Type B pancreatic cell (in vitro differentiated cells): ENCODE data around the gene CTNNA3. TPM values are rescaled to one million over a fixed set of nuclear protein-coding genes. Genes with fewer than 3 reads are reported as not detected.

Experiments
- DNase-seq: peaks from one replicate; pipeline ENCODE4 v3.0.0; 2021; ENCODE audit warnings: mixed read lengths; ENCODE audit not compliant: unreplicated experiment; ENCODE audit errors: extremely low spot score
- H3K27ac Mint-ChIP-seq: 2 replicates; pipeline ENCODE4 v1.8.0; 2021; ENCODE audit warnings: mild to moderate bottlenecking, mixed read lengths
- H3K27me3 Mint-ChIP-seq: 2 replicates; pipeline ENCODE4 v1.8.0; 2021; ENCODE audit warnings: mixed read lengths
- H3K36me3 Mint-ChIP-seq: 2 replicates; pipeline ENCODE4 v1.8.0; 2021; ENCODE audit warnings: mixed read lengths
- H3K4me1 Mint-ChIP-seq: one replicate; pipeline ENCODE4 v1.8.0; 2021; ENCODE audit warnings: mixed read lengths; ENCODE audit not compliant: unreplicated experiment
- H3K4me3 Mint-ChIP-seq: 2 replicates; pipeline ENCODE4 v1.8.0; 2021; ENCODE audit warnings: mild to moderate bottlenecking, mixed read lengths
- H3K9me3 Mint-ChIP-seq: 2 replicates; pipeline ENCODE4 v1.8.0; 2021; ENCODE audit warnings: mixed read lengths
- total RNA-seq: library from RNA; stranded (reverse); gene quantifications from 2 replicates; pipeline ENCODE4 v1.2.1, GENCODE V29; 2021; ENCODE audit warnings: low replicate concordance
- TF ChIP-seq, protein P1 (sequence below): fragments of 200-600 bp; sonication (generic); conservative IDR thresholded peaks from 2 replicates; pipeline ENCODE4 v1.5.0; 2021; ENCODE audit warnings: antibody characterized with exemption, mild to moderate bottlenecking

CTNNA3 gene
- total RNA-seq, 1 donor from 2014 or later = 2.6 TPM

DNA sequence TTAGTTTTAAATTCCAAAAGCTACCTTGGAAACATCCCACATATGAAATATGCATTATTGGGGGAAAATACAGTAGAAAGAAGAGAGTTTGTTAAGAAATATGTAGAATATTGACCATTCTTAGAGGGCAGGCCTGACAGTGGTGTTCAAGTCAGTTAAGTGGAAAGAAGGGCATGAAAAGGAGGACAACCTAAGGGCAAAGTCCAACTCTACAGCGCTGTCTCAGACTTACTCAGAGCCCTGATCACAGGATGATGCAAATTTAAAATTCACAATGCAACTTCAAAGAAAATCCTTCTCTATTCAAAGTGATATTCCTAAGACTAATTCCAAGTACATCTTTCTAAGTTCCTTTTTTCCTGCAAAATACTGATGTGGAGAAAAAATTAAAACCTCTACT lies 909.3 kb downstream of the CTNNA3 start:
- Mint-ChIP-seq H3K36me3 (no peaks in the 10 kb centered on the region), H3K27me3 (no peaks in the 10 kb centered on the region), H3K4me1 (no peaks in the 10 kb centered on the region), H3K4me3 (no peak overlapping the region), H3K27ac (no peak overlapping the region), H3K9me3 (no peaks in the 10 kb centered on the region)
- TF ChIP-seq, protein P1, sequence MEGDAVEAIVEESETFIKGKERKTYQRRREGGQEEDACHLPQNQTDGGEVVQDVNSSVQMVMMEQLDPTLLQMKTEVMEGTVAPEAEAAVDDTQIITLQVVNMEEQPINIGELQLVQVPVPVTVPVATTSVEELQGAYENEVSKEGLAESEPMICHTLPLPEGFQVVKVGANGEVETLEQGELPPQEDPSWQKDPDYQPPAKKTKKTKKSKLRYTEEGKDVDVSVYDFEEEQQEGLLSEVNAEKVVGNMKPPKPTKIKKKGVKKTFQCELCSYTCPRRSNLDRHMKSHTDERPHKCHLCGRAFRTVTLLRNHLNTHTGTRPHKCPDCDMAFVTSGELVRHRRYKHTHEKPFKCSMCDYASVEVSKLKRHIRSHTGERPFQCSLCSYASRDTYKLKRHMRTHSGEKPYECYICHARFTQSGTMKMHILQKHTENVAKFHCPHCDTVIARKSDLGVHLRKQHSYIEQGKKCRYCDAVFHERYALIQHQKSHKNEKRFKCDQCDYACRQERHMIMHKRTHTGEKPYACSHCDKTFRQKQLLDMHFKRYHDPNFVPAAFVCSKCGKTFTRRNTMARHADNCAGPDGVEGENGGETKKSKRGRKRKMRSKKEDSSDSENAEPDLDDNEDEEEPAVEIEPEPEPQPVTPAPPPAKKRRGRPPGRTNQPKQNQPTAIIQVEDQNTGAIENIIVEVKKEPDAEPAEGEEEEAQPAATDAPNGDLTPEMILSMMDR = no peak
- DNase-seq = no peak

- no peaks in the 10 kb centered on the region for H3K4me1 Mint-ChIP-seq
- TF ChIP-seq, protein P1 = no peak
- H3K36me3 Mint-ChIP-seq = no peaks in the 10 kb centered on the region
- H3K9me3 Mint-ChIP-seq = no peaks in the 10 kb centered on the region
- no peak overlapping the region for H3K27ac Mint-ChIP-seq
- H3K4me3 Mint-ChIP-seq = no peak overlapping the region
- no peaks in the 10 kb centered on the region for H3K27me3 Mint-ChIP-seq
- DNase-seq = no peak
Measured at GRCh38 chr10:66784770-66785169, 911.2 kb downstream of the CTNNA3 start.

DNA sequence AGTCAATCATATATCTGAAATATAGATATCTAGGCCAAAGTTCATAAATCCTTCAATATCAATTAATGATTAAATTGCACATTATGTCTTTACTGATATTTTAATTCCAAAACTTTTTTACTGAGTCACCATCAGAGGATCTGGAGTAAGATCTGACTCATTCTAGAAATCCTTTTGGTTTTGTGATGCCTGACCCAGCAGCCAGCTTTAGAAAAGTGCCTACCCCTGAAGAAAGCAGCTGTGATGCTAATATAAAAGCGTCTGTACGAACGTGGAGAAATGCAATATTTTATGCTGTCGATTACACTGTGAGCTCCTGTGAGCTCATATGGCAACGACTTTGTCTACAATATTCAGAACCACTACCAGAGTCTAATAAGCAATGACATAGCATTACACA lies 912.7 kb downstream of the CTNNA3 start:
- TF ChIP-seq, protein P1 = no peak
- DNase-seq = no peak
- no peaks in the 10 kb centered on the region for H3K4me1 Mint-ChIP-seq
- H3K4me3 Mint-ChIP-seq = no peak overlapping the region
- no peaks in the 10 kb centered on the region for H3K36me3 Mint-ChIP-seq
- no peak overlapping the region for H3K27ac Mint-ChIP-seq
- H3K27me3 Mint-ChIP-seq = no peaks in the 10 kb centered on the region
- no peaks in the 10 kb centered on the region for H3K9me3 Mint-ChIP-seq

GRCh38 chr10:66782776-66783175 lies 913.2 kb downstream of the CTNNA3 start:
- Mint-ChIP-seq H3K27me3 (no peaks in the 10 kb centered on the region), H3K36me3 (no peaks in the 10 kb centered on the region), H3K4me3 (no peak overlapping the region), H3K9me3 (no peaks in the 10 kb centered on the region), H3K4me1 (no peaks in the 10 kb centered on the region), H3K27ac (no peak overlapping the region)
- TF ChIP-seq, protein P1 = no peak
- DNase-seq = no peak

- no peaks in the 10 kb centered on the region for H3K27me3 Mint-ChIP-seq
- no peaks in the 10 kb centered on the region for H3K9me3 Mint-ChIP-seq
- DNase-seq = no peak
- no peaks in the 10 kb centered on the region for H3K36me3 Mint-ChIP-seq
- no peak overlapping the region for H3K27ac Mint-ChIP-seq
- TF ChIP-seq, protein P1 = no peak
- H3K4me3 Mint-ChIP-seq = no peak overlapping the region
- H3K4me1 Mint-ChIP-seq = no peaks in the 10 kb centered on the region
Measured at GRCh38 chr10:66782144-66782543, 913.9 kb downstream of the CTNNA3 start.

- Mint-ChIP-seq H3K36me3 (no peaks in the 10 kb centered on the region), H3K27me3 (no peaks in the 10 kb centered on the region), H3K4me3 (no peak overlapping the region), H3K27ac (no peak overlapping the region), H3K4me1 (no peaks in the 10 kb centered on the region), H3K9me3 (no peaks in the 10 kb centered on the region)
- TF ChIP-seq, protein P1 = no peak
- DNase-seq = no peak
Measured at GRCh38 chr10:66780796-66781195, 915.2 kb downstream of the CTNNA3 start.
